ENCODE data around the gene CCDC188.

CCDC188 gene

DNA sequence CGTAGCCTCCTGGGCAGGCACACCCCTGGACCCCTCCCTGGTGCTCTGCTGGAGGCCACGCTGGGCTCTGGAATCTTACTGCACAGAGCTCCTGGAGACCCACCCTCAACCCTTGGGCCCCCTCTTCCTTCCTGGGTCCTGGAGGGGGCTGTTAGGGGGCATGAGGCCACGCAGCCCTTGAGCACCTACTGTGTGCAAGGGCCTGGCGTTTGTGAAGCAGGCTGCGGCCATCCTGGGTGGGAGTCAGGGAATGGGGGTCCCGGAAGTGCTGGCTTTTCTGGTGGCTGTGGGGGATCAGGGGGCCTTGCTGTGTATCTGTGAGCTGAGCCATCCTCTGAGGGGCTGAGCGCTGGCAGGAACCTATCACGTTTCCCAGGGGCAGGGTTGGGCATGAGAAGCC, 40.9 kb upstream of the CCDC188 start:
- Mint-ChIP-seq H3K27ac (ENCODE audit: low read depth) (no peak overlapping the region), H3K4me3 (no peak overlapping the region), H3K36me3 (ENCODE audit: insufficient read depth) (peaks cover 3% of the 10 kb centered on the region), H3K4me1 (peaks cover 9% of the 10 kb centered on the region), H3K27me3 (no peaks in the 10 kb centered on the region), H3K9me3 (no peaks in the 10 kb centered on the region)
- no peak for DNase-seq (ENCODE audit: low spot score in 2 of 2)
- ATAC-seq (replicated peaks; ENCODE audit: extremely low read depth, poor library complexity, severe bottlenecking): no peak

DNA sequence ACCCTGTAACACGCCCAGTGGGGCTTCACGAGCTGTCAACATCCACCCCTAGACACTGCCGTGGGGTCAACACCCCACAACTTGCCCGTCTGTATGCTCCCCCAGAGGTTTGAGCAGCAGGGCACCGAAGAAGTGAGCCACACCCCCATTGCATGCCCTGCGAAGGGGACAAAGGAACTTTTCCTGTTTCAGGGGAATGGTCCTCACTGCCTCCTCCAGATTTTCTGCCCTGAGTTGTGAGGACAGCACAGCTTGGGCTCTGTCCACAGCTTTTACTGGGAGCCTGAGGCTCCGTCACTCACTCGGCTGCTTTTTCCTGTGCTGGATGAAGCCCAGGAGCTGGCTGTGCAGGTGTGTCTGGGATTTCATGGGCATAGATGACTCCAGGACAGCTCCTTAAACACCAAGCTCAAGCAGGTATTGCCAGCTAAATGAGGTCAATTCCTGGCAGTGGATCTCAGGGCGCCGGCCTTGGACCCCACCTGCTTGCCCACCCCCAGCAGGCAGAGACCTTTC, 40.2 kb upstream of the CCDC188 start:
- H3K27me3 Mint-ChIP-seq: no peaks in the 10 kb centered on the region
- H3K9me3 Mint-ChIP-seq: no peaks in the 10 kb centered on the region
- no peak overlapping the region for H3K4me3 Mint-ChIP-seq

DNA sequence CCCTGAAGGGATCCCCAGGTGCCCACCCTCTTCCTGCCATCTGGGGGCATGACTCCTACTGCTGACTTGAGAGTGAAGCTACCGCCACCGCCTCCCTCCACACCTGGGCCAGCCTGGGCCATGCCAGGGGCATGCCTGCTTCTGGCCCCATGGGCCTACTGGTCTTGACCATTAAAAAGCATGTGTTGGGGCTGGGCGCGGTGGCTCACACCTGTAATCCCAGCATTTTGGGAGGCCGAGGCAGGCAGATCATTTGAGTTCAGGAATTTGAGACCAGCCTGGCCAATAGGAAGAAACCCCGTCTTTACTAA, 37.7 kb upstream of the CCDC188 start:
- no peaks in the 10 kb centered on the region for H3K27me3 Mint-ChIP-seq
- H3K9me3 Mint-ChIP-seq: no peaks in the 10 kb centered on the region
- peaks cover 9% of the 10 kb centered on the region for H3K4me1 Mint-ChIP-seq
- H3K27ac Mint-ChIP-seq (ENCODE audit: low read depth): no peak overlapping the region
- H3K36me3 Mint-ChIP-seq (ENCODE audit: insufficient read depth): peaks cover 3% of the 10 kb centered on the region
- DNase-seq (ENCODE audit: low spot score in 2 of 2) (no peak), ATAC-seq (replicated peaks; ENCODE audit: extremely low read depth, poor library complexity, severe bottlenecking) (no peak)
- H3K4me3 Mint-ChIP-seq: no peak overlapping the region

More for the DNA sequence above, 40.2 kb upstream of the CCDC188 start:
- DNase-seq (ENCODE audit: low spot score in 2 of 2) (no peak), ATAC-seq (replicated peaks; ENCODE audit: extremely low read depth, poor library complexity, severe bottlenecking) (no peak)
- no peak overlapping the region for H3K27ac Mint-ChIP-seq (ENCODE audit: low read depth)
- H3K4me1 Mint-ChIP-seq: peaks cover 9% of the 10 kb centered on the region
- H3K36me3 Mint-ChIP-seq (ENCODE audit: insufficient read depth): peaks cover 3% of the 10 kb centered on the region

DNA sequence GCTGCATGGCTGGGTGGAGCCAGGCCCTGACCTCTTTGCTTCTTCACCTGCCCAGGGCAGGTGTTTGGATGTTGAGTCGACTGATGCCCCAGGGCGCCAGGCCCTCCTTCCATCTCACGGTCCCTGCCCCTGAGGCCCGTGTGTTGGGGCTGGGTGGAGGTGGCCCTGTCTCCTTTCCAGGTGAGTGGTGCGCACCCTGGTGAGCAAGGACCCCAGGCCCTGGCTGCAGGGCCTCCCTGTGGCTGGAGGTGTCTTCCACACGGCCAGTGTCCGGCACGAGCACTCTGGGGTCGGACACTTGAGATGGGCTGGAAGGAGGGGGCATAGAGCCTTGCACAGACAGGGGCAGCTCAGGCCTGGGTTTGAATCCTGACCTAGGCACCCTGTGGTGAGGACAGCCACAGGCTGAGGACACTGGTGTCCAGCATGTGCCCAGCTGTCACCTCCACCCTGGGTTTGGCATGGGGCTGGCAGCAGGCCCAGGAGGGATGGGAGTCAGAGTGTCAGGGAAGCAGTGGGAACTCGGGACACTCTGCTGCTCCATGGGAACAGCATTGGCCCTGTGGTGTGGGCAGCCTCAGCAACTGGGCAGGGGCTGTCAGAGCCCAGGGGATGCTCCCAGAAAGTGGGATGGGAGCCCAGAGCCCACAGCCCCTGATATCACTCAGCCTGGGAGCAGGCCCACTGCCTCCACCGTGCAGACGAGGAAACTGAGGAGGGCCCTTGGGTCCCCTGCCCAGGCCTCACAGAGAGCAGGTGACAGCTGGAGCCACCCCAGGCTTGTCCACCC, 37.1 kb upstream of the CCDC188 start:
- no peak for DNase-seq (ENCODE audit: low spot score in 2 of 2)
- peaks cover 9% of the 10 kb centered on the region for H3K4me1 Mint-ChIP-seq
- ATAC-seq (replicated peaks; ENCODE audit: extremely low read depth, poor library complexity, severe bottlenecking): no peak
- H3K27ac Mint-ChIP-seq (ENCODE audit: low read depth): no peak overlapping the region
- H3K36me3 Mint-ChIP-seq (ENCODE audit: insufficient read depth): peaks cover 3% of the 10 kb centered on the region
- H3K4me3 Mint-ChIP-seq: no peak overlapping the region
- no peaks in the 10 kb centered on the region for H3K27me3 Mint-ChIP-seq
- no peaks in the 10 kb centered on the region for H3K9me3 Mint-ChIP-seq

DNA sequence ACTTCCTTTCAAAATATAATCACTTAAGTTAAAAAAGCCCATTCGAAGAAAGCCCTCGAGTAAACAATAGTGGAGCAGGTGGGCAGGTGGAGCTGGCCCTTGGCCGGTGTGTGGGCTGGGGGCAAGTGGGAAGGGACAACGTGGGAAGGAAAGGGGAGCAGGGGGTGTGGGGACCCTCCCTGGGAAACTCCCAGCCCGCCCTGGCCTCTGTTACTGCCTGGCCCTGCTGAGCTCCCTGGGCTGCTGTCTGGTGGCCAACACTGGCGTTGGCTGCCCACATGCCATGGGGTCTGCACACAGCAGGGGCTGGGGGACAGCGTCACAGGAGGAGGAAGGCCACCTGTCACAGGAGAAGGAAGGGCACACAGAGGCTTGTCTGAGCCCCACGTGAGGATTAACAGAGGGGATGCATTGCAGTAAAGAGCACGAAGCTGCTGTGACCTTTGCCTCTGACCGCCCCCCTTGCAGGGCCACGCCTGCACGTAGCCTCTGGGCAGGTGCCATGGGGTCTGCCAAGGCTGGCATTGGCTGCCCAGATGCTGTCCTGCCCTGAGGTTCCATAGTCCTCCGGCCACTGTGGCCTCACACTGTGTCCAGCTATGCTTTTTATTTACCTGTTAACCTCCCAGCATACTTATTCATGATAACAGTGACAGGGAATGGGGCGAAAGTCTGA, 36.2 kb upstream of the CCDC188 start:
- Mint-ChIP-seq H3K4me3 (no peak overlapping the region), H3K4me1 (peaks cover 9% of the 10 kb centered on the region), H3K27ac (ENCODE audit: low read depth) (no peak overlapping the region), H3K36me3 (ENCODE audit: insufficient read depth) (peaks cover 3% of the 10 kb centered on the region), H3K27me3 (no peaks in the 10 kb centered on the region), H3K9me3 (no peaks in the 10 kb centered on the region)
- DNase-seq (ENCODE audit: low spot score in 2 of 2) (no peak), ATAC-seq (replicated peaks; ENCODE audit: extremely low read depth, poor library complexity, severe bottlenecking) (no peak)

DNA sequence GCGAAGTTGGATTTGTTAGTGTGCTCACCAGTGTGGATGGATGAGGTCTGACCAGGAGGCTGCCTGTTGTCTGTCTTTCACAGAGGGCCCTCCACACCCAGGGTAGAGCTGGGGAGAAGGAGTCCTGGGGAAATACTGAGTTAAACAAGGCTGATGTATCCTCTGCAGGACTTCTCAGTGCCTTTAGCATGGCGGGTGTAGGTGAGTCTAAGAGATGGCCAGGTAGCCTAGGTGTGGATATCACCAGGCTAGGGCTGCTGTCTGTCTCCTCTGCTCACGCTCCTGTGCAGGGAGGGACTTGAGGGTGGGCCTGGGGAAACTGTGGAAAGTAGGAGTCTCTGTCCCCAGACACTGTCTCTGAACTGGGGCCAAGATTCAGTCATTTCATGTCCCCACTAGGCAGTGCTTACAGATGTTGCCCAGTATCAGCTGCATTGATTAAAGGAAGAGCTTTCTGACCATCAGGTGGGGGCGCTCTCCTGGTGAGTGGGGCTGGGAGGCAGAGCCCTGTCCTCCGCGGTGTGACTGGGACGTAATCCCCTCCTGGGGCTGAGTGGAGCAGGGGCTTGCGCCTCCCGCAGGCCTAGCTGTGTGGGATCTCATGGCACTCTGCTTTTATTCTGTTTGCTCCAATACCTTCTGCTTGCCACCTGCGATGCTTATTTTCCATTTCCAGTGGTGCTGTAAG, 35.5 kb upstream of the CCDC188 start:
- H3K9me3 Mint-ChIP-seq: no peaks in the 10 kb centered on the region
- no peak overlapping the region for H3K27ac Mint-ChIP-seq (ENCODE audit: low read depth)
- H3K27me3 Mint-ChIP-seq: no peaks in the 10 kb centered on the region
- H3K4me1 Mint-ChIP-seq: peaks cover 9% of the 10 kb centered on the region
- ATAC-seq (replicated peaks; ENCODE audit: extremely low read depth, poor library complexity, severe bottlenecking): no peak
- H3K36me3 Mint-ChIP-seq (ENCODE audit: insufficient read depth): peaks cover 3% of the 10 kb centered on the region
- H3K4me3 Mint-ChIP-seq: no peak overlapping the region
- no peak for DNase-seq (ENCODE audit: low spot score in 2 of 2)

DNA sequence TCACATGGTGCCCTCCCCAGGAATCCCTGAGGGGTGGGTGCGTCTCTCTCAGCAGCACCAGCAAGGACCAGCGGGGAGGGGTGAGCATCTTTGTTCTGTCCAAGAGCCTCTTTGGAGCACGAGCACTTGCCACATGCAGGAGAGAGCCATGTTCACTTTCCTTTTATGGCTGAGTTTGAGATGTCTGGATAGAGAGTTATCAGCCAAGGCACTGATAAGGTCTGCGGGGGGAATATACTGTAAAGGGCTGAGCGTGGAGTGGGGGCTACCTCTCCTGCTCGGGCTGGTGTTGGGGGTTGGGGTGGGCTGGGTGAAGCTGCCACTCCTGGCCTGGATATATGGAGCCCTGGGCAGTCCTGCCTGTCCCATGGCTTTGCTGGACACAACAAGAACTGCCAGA, 34.9 kb upstream of the CCDC188 start:
- DNase-seq (ENCODE audit: low spot score in 2 of 2): no peak
- Mint-ChIP-seq H3K27me3 (no peaks in the 10 kb centered on the region), H3K4me3 (no peak overlapping the region), H3K9me3 (no peaks in the 10 kb centered on the region), H3K36me3 (ENCODE audit: insufficient read depth) (peaks cover 3% of the 10 kb centered on the region), H3K27ac (ENCODE audit: low read depth) (no peak overlapping the region), H3K4me1 (peaks cover 9% of the 10 kb centered on the region)
- ATAC-seq (replicated peaks; ENCODE audit: extremely low read depth, poor library complexity, severe bottlenecking): no peak

DNA sequence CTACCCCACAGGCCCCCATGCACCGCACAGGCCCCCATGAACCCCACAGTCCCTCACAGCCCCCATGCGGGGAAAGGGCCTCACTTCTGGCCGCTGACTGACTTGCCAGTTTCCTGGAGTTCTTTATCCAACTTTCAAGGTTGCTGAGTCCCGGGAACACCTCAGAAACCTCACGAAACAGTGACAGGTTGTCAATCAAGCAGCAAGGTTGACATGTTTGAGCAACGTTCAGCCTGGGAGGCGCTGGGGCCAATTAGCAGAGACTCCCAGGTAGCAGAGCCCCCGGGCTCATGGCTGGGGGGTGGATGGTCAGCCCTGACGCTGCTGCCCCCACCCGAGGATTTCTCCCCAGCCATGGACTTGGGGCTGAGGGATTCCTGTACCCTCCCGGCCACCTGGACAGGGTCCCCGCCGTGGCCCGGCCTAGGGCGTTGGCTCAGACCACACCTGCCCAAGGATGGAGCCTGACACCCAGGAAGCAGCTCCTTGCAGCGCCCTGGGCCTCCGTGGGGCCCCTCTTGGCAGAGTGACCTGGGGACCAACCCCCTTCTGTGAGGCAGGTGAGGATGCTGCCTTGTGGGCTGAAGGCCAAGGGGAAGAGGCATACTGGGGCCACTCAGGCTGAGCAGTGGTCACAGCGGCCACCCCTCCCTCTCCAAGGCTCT, 33.8 kb upstream of the CCDC188 start:
- ATAC-seq (replicated peaks; ENCODE audit: extremely low read depth, poor library complexity, severe bottlenecking) (no peak), DNase-seq (ENCODE audit: low spot score in 2 of 2) (no peak)
- Mint-ChIP-seq H3K27ac (ENCODE audit: low read depth) (no peak overlapping the region), H3K27me3 (no peaks in the 10 kb centered on the region), H3K4me3 (no peak overlapping the region), H3K9me3 (no peaks in the 10 kb centered on the region), H3K36me3 (ENCODE audit: insufficient read depth) (no peaks in the 10 kb centered on the region), H3K4me1 (peaks cover under 1% of the 10 kb centered on the region)

DNA sequence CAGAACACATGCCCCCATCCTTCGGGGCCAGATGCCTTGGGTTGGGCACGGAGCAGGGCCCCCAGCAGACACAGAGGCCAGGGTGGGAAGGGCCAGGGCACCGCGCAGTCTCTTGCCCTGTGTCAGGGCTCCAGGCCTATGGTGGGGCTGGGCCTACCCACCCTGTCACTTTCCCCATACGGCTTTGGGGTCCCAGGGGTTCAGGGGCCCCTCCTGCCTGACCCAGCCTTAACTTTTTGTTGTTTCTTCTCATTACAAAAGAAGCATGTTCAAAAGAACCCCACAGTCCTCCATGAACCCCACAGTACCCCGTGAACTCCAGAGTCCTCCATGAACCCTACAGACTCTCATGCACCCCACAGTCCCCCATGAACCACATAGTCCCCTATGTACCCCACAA, 33.0 kb upstream of the CCDC188 start:
- no peaks in the 10 kb centered on the region for H3K4me1 Mint-ChIP-seq
- H3K36me3 Mint-ChIP-seq (ENCODE audit: insufficient read depth): no peaks in the 10 kb centered on the region
- H3K9me3 Mint-ChIP-seq: no peaks in the 10 kb centered on the region
- ATAC-seq (replicated peaks; ENCODE audit: extremely low read depth, poor library complexity, severe bottlenecking) (no peak), DNase-seq (ENCODE audit: low spot score in 2 of 2) (no peak)
- H3K27ac Mint-ChIP-seq (ENCODE audit: low read depth): no peak overlapping the region
- no peaks in the 10 kb centered on the region for H3K27me3 Mint-ChIP-seq
- no peak overlapping the region for H3K4me3 Mint-ChIP-seq

DNA sequence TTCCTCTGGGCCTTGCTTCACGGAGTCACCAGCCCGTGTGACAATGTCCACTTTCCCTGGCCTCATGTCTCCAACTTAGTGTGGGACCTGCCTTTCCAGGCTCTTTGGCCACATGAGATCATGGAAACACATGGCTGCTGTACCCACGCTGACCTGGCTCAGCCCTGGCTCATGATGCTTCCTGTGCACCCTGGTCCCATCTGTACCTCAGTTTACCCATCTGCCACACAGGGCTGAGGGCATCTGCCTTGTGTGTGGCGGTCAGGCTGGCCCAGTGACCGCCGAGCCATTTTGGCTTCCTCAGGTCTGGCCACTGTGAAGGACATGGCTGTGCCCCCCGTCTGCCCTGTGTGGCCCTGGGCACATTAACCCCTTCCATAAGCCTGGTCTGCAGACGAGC, 32.2 kb upstream of the CCDC188 start:
- no peaks in the 10 kb centered on the region for H3K36me3 Mint-ChIP-seq (ENCODE audit: insufficient read depth)
- no peaks in the 10 kb centered on the region for H3K9me3 Mint-ChIP-seq
- DNase-seq (ENCODE audit: low spot score in 2 of 2): no peak
- H3K27me3 Mint-ChIP-seq: no peaks in the 10 kb centered on the region
- no peak for ATAC-seq (replicated peaks; ENCODE audit: extremely low read depth, poor library complexity, severe bottlenecking)
- H3K4me3 Mint-ChIP-seq: no peak overlapping the region
- H3K27ac Mint-ChIP-seq (ENCODE audit: low read depth): no peak overlapping the region
- no peaks in the 10 kb centered on the region for H3K4me1 Mint-ChIP-seq

DNA sequence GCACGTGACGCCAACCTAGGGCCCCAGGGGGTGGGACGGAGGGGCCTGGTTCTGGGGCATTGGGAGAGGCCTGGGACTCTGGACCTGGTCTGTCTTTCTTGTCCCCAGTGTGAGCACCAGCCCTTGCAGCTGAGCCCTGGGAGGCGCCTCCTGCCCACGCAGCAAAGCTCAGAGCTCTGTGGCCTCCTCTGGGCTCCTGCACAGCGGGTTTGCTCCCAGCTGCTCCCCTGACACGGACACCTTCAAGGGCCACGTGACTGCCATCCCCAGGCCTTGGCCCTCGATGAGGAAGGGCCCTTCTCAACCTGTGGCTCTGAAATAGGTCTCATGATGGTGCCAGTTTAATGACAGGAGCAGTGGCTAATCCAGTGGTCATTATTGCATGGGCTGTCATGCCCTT, 31.5 kb upstream of the CCDC188 start:
- Mint-ChIP-seq H3K4me1 (no peaks in the 10 kb centered on the region), H3K4me3 (no peak overlapping the region), H3K9me3 (no peaks in the 10 kb centered on the region), H3K27ac (ENCODE audit: low read depth) (no peak overlapping the region), H3K27me3 (no peaks in the 10 kb centered on the region), H3K36me3 (ENCODE audit: insufficient read depth) (no peaks in the 10 kb centered on the region)
- no peak for DNase-seq (ENCODE audit: low spot score in 2 of 2)
- ATAC-seq (replicated peaks; ENCODE audit: extremely low read depth, poor library complexity, severe bottlenecking): no peak

DNA sequence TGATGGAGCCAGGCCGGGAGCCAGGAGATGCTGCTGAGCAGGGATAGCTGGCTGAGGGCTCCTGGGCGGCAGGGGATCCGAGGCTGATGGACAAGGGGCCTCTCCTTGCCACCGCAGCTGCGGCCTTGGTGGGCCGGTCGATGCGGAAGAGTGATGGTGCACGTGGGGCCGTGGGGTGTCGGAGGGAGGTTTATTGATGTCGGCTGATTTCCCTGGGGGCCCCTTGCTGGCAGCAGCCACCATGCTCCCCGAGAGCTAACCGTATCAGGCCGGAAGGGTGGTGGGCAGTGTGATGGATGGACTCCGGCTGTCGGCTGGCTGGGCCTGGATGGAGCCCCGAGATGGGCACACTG, 31.0 kb upstream of the CCDC188 start:
- Mint-ChIP-seq H3K27ac (ENCODE audit: low read depth) (no peak overlapping the region), H3K4me1 (no peaks in the 10 kb centered on the region), H3K9me3 (no peaks in the 10 kb centered on the region), H3K4me3 (no peak overlapping the region), H3K27me3 (no peaks in the 10 kb centered on the region), H3K36me3 (ENCODE audit: insufficient read depth) (no peaks in the 10 kb centered on the region)
- DNase-seq (ENCODE audit: low spot score in 2 of 2) (no peak), ATAC-seq (replicated peaks; ENCODE audit: extremely low read depth, poor library complexity, severe bottlenecking) (no peak)

All from central memory CD8-positive, alpha-beta T cell (primary cell).